GM12878 (cell line): ENCODE measurements around the gene MEGF11.

Experiments used
- CHD2 ChIP-seq: IDR thresholded peaks from 2 replicates; pipeline ENCODE4 v1.6.1; 2011; ENCODE audit warnings: low read depth, low read length, improper control_type of control experiment, borderline replicate concordance
- EZH2 ChIP-seq: IDR thresholded peaks from 2 replicates; pipeline ENCODE4 v1.6.1; 2012; ENCODE audit warnings: low read depth, mild to moderate bottlenecking, control low read depth, inconsistent platforms, low read length, borderline replicate concordance; ENCODE audit not compliant: control insufficient read depth
- HDAC6 ChIP-seq: fragments of 200-600 bp; sonication (generic); IDR thresholded peaks from one replicate; pipeline ENCODE4 v1.8.0; 2017; ENCODE audit warnings: antibody characterized with exemption; ENCODE audit not compliant: unreplicated experiment
- POLR2A ChIP-seq: IDR thresholded peaks from 2 replicates; pipeline ENCODE4 v1.6.1; 2011; ENCODE audit warnings: low read depth, mild to moderate bottlenecking, low read length
- RCOR1 ChIP-seq: conservative IDR thresholded peaks from 2 replicates; pipeline ENCODE4 v1.6.1; 2012; ENCODE audit warnings: low read depth, low read length, improper control_type of control experiment
- RFX5 ChIP-seq: IDR thresholded peaks from 2 replicates; pipeline ENCODE4 v1.6.1; 2011; ENCODE audit warnings: low read depth, low read length, improper control_type of control experiment
- SMC3 ChIP-seq: IDR thresholded peaks from 2 replicates; pipeline ENCODE4 v1.6.1; 2011; ENCODE audit warnings: low read length, improper control_type of control experiment, borderline replicate concordance
- SPI1 ChIP-seq: IDR thresholded peaks from 2 replicates; pipeline ENCODE4 v1.6.1; 2011; ENCODE audit warnings: low read depth, mild to moderate bottlenecking, low read length, moderate library complexity, borderline replicate concordance; ENCODE audit not compliant: insufficient read depth
- ZBTB4 ChIP-seq: fragments of 450-650 bp; formaldehyde crosslinking; IDR thresholded peaks from 2 replicates; pipeline ENCODE4 v1.4.0; 2022; ENCODE audit warnings: mild to moderate bottlenecking, moderate library complexity
- TF ChIP-seq, protein P1 (sequence below), 3 experiments: IDR thresholded peaks in 2 of 3; conservative IDR thresholded peaks in 1 of 3; 2 replicates each; pipeline ENCODE4 v1.5.1; 2011; ENCODE audit warnings: low read depth in 3 of 3, low read length in 3 of 3, mild to moderate bottlenecking in 3 of 3, control low read depth in 2 of 3, moderate library complexity in 2 of 3, inconsistent platforms in 1 of 3, mixed read lengths in 1 of 3; ENCODE audit not compliant: control insufficient read depth in 2 of 3, insufficient read depth in 1 of 3; ENCODE audit errors: extremely low read depth in 1 of 3
- TF ChIP-seq, protein P2 (sequence below): fragments of 450-650 bp; IDR thresholded peaks from 2 replicates; pipeline ENCODE4 v1.6.1; 2014; ENCODE audit warnings: mild to moderate bottlenecking
- TF ChIP-seq, protein P3 (sequence below): IDR thresholded peaks from 2 replicates; pipeline ENCODE4 v1.6.1; 2011; ENCODE audit warnings: borderline replicate concordance, low read depth, mild to moderate bottlenecking, moderate library complexity, low read length; ENCODE audit not compliant: insufficient read depth, poor library complexity, severe bottlenecking

DNA sequence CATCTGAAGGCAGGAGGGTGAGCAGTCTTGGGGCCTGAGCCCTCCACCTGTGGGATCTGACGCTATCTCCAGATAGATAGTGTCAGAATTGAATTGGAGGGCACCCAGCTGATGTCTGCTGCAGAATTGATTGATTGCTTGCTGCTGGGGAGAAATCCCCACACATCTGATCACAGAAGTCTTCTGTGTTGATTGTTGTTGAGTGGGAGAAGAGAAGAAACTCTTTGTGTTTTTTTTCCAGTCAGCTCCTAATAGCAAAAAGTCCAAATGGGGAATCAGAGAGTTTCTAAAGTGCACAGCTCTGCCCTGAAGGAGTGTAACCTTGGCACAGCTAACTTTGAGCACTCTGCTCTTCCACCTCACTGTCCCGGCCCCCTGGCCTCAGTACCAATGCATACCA is 318.2 kb downstream of the MEGF11 start:
- TF ChIP-seq, protein P1, sequence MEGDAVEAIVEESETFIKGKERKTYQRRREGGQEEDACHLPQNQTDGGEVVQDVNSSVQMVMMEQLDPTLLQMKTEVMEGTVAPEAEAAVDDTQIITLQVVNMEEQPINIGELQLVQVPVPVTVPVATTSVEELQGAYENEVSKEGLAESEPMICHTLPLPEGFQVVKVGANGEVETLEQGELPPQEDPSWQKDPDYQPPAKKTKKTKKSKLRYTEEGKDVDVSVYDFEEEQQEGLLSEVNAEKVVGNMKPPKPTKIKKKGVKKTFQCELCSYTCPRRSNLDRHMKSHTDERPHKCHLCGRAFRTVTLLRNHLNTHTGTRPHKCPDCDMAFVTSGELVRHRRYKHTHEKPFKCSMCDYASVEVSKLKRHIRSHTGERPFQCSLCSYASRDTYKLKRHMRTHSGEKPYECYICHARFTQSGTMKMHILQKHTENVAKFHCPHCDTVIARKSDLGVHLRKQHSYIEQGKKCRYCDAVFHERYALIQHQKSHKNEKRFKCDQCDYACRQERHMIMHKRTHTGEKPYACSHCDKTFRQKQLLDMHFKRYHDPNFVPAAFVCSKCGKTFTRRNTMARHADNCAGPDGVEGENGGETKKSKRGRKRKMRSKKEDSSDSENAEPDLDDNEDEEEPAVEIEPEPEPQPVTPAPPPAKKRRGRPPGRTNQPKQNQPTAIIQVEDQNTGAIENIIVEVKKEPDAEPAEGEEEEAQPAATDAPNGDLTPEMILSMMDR (IDR thresholded peaks at IDR 0.05 in 2 of 3, conservative IDR thresholded peaks at IDR 0.05 in 1 of 3; ENCODE audit: control insufficient read depth in 2 of 3, extremely low read depth in 1 of 3, insufficient read depth in 1 of 3, low read depth in 3 of 3, low read length in 3 of 3), result no peak
- TF ChIP-seq SPI1, result no peak
- TF ChIP-seq, protein P2, sequence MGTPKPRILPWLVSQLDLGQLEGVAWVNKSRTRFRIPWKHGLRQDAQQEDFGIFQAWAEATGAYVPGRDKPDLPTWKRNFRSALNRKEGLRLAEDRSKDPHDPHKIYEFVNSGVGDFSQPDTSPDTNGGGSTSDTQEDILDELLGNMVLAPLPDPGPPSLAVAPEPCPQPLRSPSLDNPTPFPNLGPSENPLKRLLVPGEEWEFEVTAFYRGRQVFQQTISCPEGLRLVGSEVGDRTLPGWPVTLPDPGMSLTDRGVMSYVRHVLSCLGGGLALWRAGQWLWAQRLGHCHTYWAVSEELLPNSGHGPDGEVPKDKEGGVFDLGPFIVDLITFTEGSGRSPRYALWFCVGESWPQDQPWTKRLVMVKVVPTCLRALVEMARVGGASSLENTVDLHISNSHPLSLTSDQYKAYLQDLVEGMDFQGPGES, result no peak
- TF ChIP-seq POLR2A, result no peak
- TF ChIP-seq CHD2, result no peak
- TF ChIP-seq ZBTB4 (CRISPR knock-in tag), result no peak
- TF ChIP-seq, protein P3, sequence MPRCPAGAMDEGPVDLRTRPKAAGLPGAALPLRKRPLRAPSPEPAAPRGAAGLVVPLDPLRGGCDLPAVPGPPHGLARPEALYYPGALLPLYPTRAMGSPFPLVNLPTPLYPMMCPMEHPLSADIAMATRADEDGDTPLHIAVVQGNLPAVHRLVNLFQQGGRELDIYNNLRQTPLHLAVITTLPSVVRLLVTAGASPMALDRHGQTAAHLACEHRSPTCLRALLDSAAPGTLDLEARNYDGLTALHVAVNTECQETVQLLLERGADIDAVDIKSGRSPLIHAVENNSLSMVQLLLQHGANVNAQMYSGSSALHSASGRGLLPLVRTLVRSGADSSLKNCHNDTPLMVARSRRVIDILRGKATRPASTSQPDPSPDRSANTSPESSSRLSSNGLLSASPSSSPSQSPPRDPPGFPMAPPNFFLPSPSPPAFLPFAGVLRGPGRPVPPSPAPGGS, result no peak
- TF ChIP-seq SMC3, result no peak
- TF ChIP-seq HDAC6, result no peak
- no peak for TF ChIP-seq RCOR1
- TF ChIP-seq EZH2, result no peak
- no peak for TF ChIP-seq RFX5
